Measurements from ENCODE around the gene ALX1.

- TF ChIP-seq POLR2AphosphoS5 (IDR thresholded peaks at IDR 0.05) (no peak), CTCF (IDR thresholded peaks at IDR 0.05) (no peak), POLR2A (IDR thresholded peaks at IDR 0.05) (no peak), EP300 (IDR thresholded peaks at IDR 0.05) (no peak)
These were observed 29.1 kb downstream of the ALX1 start for GRCh38 chr12:85309125-85309566.

All from gastroesophageal sphincter (tissue), 3 donors.